HEK293 (cell line): ENCODE data around the gene CIB4.

Source experiments
- CTCF ChIA-PET: fragments of 350-600 bp; formaldehyde crosslinking; extraction: SDS; loops from one replicate; lab custom pipeline; 2021; ENCODE audit warnings: antibody characterized with exemption; lab: Yijun Ruan, JAX
- POLR2A ChIA-PET: fragments of 300-600 bp; formaldehyde crosslinking; extraction: SDS; loops from one replicate; lab custom pipeline; 2020; ENCODE audit warnings: antibody characterized with exemption, inconsistent platforms; lab: Yijun Ruan, JAX
- H3K27ac ChIP-seq: fragments of 200-500 bp; sonication (Bioruptor generic); 2 replicates; pipeline ENCODE4 v1.5.1; 2014; ENCODE audit warnings: low read depth, low read length, control low read depth, inconsistent platforms; ENCODE audit errors: extremely low read depth
- H3K36me3 ChIP-seq, 2 experiments: fragments of 200-500 bp in 1 of 2; sonication (Bioruptor generic) in 1 of 2; 1 replicate in 1 of 2; 2 replicates in 1 of 2; pipeline ENCODE4 v1.5.1; 2014 to 2017; ENCODE audit warnings: inconsistent platforms in 2 of 2, low read length in 2 of 2; ENCODE audit not compliant: control insufficient read depth in 2 of 2, insufficient read depth in 1 of 2
- H3K4me1 ChIP-seq: fragments of 200-500 bp; sonication (Bioruptor generic); 2 replicates; pipeline ENCODE4 v1.5.1; 2014; ENCODE audit warnings: mild to moderate bottlenecking, low read length, inconsistent platforms; ENCODE audit not compliant: control insufficient read depth, insufficient read depth
- H3K4me3 ChIP-seq: 2 replicates; pipeline ENCODE4 v1.5.1; 2011; ENCODE audit warnings: low read depth, mild to moderate bottlenecking, control low read depth, low read length, moderate library complexity
- H3K9me3 ChIP-seq: fragments of 200-500 bp; sonication (Bioruptor generic); 2 replicates; pipeline ENCODE4 v1.5.1; 2014; ENCODE audit warnings: low read depth, low read length, inconsistent platforms; ENCODE audit not compliant: control insufficient read depth, insufficient read depth
- KLF10 ChIP-seq: fragments of 450-650 bp; IDR thresholded peaks from 2 replicates; pipeline ENCODE4 v1.5.1; 2018; ENCODE audit warnings: missing biosample characterization, mild to moderate bottlenecking, missing genetic modification characterization
- KLF16 ChIP-seq: fragments of 450-650 bp; formaldehyde crosslinking; IDR thresholded peaks from 2 replicates; pipeline ENCODE4 v1.5.1; 2017; ENCODE audit warnings: missing biosample characterization, missing genetic modification characterization
- PBX3 ChIP-seq: sonication (generic); formaldehyde crosslinking; IDR thresholded peaks from 2 replicates; pipeline ENCODE4 v1.8.1; 2022; ENCODE audit warnings: mild to moderate bottlenecking, moderate library complexity, missing genetic modification reagents
- PRDM1 ChIP-seq: fragments of 450-650 bp; formaldehyde crosslinking; IDR thresholded peaks from 2 replicates; pipeline ENCODE4; 2016; ENCODE audit warnings: missing biosample characterization, missing genetic modification characterization
- SETDB1 ChIP-seq: IDR thresholded peaks from one replicate; pipeline ENCODE4 v1.6.1; 2017; ENCODE audit warnings: mild to moderate bottlenecking, low read length, moderate library complexity, mixed read lengths; ENCODE audit not compliant: insufficient read length
- ZBTB20 ChIP-seq: fragments of 450-650 bp; formaldehyde crosslinking; IDR thresholded peaks from 2 replicates; pipeline ENCODE4 v1.5.1; 2016; ENCODE audit warnings: missing biosample characterization, missing genetic modification characterization
- ZNF311 ChIP-seq: fragments of 450-650 bp; formaldehyde crosslinking; IDR thresholded peaks from 2 replicates; pipeline ENCODE4 v1.5.1; 2017; ENCODE audit warnings: missing biosample characterization, missing genetic modification characterization, borderline replicate concordance
- ZNF426 ChIP-seq: fragments of 450-650 bp; formaldehyde crosslinking; IDR thresholded peaks from 2 replicates; pipeline ENCODE4 v1.5.1; 2017; ENCODE audit warnings: missing biosample characterization, missing genetic modification characterization, mild to moderate bottlenecking, inconsistent platforms, moderate library complexity
- ZNF488 ChIP-seq: fragments of 450-650 bp; formaldehyde crosslinking; IDR thresholded peaks from 2 replicates; pipeline ENCODE4 v1.5.1; 2016; ENCODE audit warnings: missing biosample characterization, missing genetic modification characterization
- ZNF510 ChIP-seq: fragments of 450-650 bp; formaldehyde crosslinking; IDR thresholded peaks from 2 replicates; pipeline ENCODE4 v1.5.1; 2018; ENCODE audit warnings: mild to moderate bottlenecking, missing genetic modification characterization, missing biosample characterization; ENCODE audit not compliant: insufficient replicate concordance
- ZNF518A ChIP-seq: fragments of 450-650 bp; formaldehyde crosslinking; conservative IDR thresholded peaks from 2 replicates; pipeline ENCODE4 v1.5.1; 2016; ENCODE audit warnings: low read depth, missing biosample characterization, missing genetic modification characterization
- ZNF549 ChIP-seq: fragments of 450-650 bp; IDR thresholded peaks from 2 replicates; pipeline ENCODE4 v1.5.1; 2018; ENCODE audit warnings: missing biosample characterization, missing genetic modification characterization, mild to moderate bottlenecking, inconsistent platforms, moderate library complexity
- ZSCAN5A ChIP-seq: fragments of 450-650 bp; formaldehyde crosslinking; IDR thresholded peaks from 2 replicates; pipeline ENCODE4 v1.5.1; 2016; ENCODE audit warnings: missing biosample characterization, missing genetic modification characterization
- TF ChIP-seq, protein P1 (sequence below): fragments of 450-650 bp; formaldehyde crosslinking; IDR thresholded peaks from 2 replicates; pipeline ENCODE4 v1.5.1; 2016; ENCODE audit warnings: missing biosample characterization, missing genetic modification characterization

Gene CIB4

DNA sequence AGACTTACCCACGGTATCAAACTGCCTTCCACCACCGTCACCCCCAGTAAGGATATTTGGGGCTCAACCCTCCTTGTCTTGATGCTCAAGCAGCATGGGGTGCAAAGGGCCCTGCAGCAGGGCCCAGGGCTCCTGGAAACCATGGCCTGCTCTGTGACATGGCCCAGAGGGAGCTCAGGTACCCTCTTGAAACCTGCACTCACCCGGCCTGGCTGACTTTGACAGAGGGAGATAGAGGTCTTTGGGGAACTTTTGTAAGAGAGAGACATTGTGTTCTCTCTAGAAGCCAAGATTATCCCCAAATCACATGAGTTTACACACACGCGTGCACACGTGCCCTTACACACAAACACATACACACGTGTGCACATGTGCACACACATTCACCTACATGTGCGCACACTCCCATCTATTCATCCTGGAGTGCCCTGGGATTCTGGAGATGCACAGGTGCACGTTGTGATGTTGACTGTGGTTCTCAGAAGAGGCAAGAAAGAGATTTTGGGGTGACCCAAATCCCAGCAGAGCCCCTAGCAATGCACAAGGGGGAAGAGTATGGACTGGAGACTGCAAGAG, 31.7 kb upstream of the CIB4 start (continued):
- TF ChIP-seq, protein P1, sequence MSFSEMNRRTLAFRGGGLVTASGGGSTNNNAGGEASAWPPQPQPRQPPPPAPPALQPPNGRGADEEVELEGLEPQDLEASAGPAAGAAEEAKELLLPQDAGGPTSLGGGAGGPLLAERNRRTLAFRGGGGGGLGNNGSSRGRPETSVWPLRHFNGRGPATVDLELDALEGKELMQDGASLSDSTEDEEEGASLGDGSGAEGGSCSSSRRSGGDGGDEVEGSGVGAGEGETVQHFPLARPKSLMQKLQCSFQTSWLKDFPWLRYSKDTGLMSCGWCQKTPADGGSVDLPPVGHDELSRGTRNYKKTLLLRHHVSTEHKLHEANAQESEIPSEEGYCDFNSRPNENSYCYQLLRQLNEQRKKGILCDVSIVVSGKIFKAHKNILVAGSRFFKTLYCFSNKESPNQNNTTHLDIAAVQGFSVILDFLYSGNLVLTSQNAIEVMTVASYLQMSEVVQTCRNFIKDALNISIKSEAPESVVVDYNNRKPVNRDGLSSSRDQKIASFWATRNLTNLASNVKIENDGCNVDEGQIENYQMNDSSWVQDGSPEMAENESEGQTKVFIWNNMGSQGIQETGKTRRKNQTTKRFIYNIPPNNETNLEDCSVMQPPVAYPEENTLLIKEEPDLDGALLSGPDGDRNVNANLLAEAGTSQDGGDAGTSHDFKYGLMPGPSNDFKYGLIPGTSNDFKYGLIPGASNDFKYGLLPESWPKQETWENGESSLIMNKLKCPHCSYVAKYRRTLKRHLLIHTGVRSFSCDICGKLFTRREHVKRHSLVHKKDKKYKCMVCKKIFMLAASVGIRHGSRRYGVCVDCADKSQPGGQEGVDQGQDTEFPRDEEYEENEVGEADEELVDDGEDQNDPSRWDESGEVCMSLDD (tag by site-specific recombination) = no peak

- no peak for TF ChIP-seq KLF10 (tag by site-specific recombination)
- no peak for TF ChIP-seq ZNF510
- TF ChIP-seq SETDB1 = no peak
- no peak for TF ChIP-seq ZNF488 (tag by site-specific recombination)
- no peak for TF ChIP-seq KLF16
- no peak for TF ChIP-seq ZNF549 (tag by site-specific recombination)
- no peak for TF ChIP-seq ZNF311 (tag by site-specific recombination)
- no peak for TF ChIP-seq PRDM1 (tag by site-specific recombination)
- TF ChIP-seq PBX3 (CRISPR knock-in tag) = no peak
- no peak for TF ChIP-seq ZBTB20
- no peak for TF ChIP-seq ZSCAN5A (tag by site-specific recombination)
- Histone ChIP-seq H3K9me3 (no peaks in the 10 kb centered on the region), H3K36me3 (no peaks in the 10 kb centered on the region), H3K4me1 (no peaks in the 10 kb centered on the region), H3K4me3 (no peak overlapping the region), H3K27ac (no peak overlapping the region)
- ChIA-PET POLR2A (no interaction called here), CTCF (no interaction called here)
Observed at GRCh38 chr2:26672112-26672817, 31.1 kb upstream of the CIB4 start.

GRCh38 chr2:26671691-26672090, 30.5 kb upstream of the CIB4 start:
- CTCF ChIA-PET = no interaction called here
- POLR2A ChIA-PET = no interaction called here
- Histone ChIP-seq H3K27ac (no peak overlapping the region), H3K4me3 (no peak overlapping the region), H3K36me3 (no peaks in the 10 kb centered on the region), H3K4me1 (no peaks in the 10 kb centered on the region), H3K9me3 (no peaks in the 10 kb centered on the region)
- TF ChIP-seq ZNF518A (tag by site-specific recombination) (no peak), ZNF426 (tag by site-specific recombination) (no peak)
